NCI-H2081 (cell line): ENCODE data around the gene SLIT1.

ENCODE experiments used
- DNase-seq, 2 experiments: peaks; one replicate each; lab custom pipeline; 2025; lab: John Stamatoyannopoulos, UW

Gene SLIT1

GRCh38 chr10:97023401-97024167 lies 162.2 kb downstream of the SLIT1 start:
- DNase-seq: no peak

DNA sequence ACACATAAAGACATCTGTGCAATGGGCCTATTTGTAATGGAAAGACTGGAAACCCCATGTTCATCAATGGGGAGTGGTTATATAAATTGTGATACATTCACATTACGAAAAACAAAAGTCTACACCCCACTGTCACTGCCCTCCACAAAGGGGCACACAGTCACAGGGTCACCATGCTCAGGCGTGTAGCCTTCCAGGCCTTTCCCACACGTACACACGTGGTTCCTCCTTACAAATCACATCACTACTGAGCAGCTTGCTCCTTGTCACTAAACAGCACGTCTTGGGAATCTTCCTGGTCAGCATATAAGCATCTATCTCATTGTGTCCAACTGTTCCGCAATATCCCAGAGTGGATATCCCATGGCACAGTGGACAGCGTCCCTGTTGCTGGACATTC lies 163.1 kb downstream of the SLIT1 start:
- no peak for DNase-seq

- DNase-seq: no peak
Observed at GRCh38 chr10:97020452-97021400, 165.0 kb downstream of the SLIT1 start.

- no peak for DNase-seq
Observed at GRCh38 chr10:97019213-97019844, 166.4 kb downstream of the SLIT1 start.

- no peak for DNase-seq
Observed at GRCh38 chr10:97018251-97019212, 167.2 kb downstream of the SLIT1 start.

- no peak for DNase-seq
Observed at GRCh38 chr10:97017474-97017903, 168.3 kb downstream of the SLIT1 start.

- DNase-seq: no peak
Observed at GRCh38 chr10:97016728-97017473, 168.9 kb downstream of the SLIT1 start.

GRCh38 chr10:97015240-97015639 lies 170.5 kb downstream of the SLIT1 start:
- DNase-seq: peak in 1 of 2 experiments; percentile 25

- no peak for DNase-seq
Observed at GRCh38 chr10:97013983-97014382, 171.8 kb downstream of the SLIT1 start.

DNA sequence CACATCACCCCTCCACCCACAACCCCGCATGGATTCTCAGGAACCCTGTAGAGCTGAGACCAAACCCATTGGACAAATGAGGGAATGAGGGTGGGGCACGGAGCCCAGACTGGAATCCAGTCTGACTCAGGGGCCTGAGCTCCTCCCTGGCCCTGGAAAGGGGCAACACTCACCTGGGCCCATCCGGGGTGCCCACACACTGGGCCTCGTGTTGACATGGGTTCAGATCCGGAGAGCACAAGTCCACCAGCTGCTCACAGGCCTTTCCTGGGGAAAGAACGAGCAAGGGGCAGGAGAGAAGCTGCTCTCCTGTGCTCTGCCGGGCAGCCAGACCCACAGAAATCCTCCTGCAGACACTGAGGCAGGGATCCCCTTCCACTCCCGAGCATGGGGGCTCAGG lies 172.2 kb downstream of the SLIT1 start:
- DNase-seq: no peak

GRCh38 chr10:97012470-97012869 lies 173.3 kb downstream of the SLIT1 start:
- DNase-seq: no peak

DNA sequence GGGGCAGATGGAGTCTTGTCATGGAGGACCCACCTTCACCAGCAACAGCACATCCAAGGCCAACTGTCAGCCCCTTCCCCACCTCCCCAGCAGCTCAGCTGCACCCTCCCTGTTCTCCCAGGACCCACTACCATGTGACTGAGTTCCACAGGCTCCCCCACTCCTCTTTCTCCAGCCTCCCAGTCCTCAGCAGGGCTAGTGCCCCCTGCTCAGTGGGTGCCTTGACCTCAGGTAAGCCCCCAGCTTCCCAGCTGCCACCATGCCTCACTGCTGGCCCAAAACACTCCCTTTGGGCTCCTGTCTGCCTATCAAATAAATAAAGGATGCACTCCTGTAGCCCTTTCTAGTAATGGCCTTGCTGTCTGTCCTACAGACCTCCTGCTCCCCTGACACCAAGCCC lies 174.4 kb downstream of the SLIT1 start:
- DNase-seq: no peak

DNA sequence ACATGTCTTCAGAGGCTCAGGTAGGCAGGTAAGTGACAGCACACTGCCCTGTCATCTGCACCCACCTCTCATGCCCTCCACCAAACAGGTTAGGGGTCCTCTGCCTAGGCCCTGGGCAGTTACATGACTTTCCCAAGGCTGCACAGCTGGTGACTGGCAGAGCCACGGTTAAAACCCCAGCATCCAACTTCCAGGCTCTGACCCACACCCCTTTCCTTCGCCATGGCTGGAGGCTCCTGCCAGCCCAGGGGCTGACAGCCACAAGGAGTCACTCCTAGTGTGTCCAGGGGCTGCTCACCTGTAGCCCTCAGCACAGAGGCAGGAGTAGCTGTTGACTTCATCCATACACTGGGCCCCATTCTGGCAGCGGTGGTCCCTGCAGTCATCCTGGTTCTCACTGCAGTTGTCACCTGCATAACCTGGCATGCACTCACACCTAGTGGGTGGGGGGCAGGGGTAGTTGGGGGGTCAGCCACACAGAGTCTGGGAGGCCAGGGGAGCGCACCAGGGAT lies 175.0 kb downstream of the SLIT1 start:
- DNase-seq: no peak

GRCh38 chr10:97007417-97007816 lies 178.3 kb downstream of the SLIT1 start:
- no peak for DNase-seq

DNA sequence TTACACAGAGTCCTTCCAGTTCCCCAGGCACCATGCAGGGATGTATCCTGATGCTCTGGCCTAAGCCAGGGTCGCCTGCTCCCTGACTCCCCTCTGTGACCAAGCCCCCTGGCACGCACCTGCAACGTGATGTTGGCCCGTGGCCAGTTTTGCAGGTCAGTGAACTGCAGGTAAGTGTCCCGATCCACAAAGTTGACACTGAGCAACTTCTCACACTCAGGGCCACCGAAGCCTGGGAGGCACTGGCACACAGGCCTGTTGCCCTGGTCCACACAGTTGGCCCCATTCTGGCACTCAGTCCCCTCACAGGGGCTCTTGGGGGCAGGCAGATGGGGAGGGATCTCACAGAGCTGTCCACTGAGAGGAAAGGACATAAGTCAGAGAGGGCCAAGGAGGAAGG lies 179.4 kb downstream of the SLIT1 start:
- DNase-seq: no peak

GRCh38 chr10:97005349-97005748 lies 180.4 kb downstream of the SLIT1 start:
- no peak for DNase-seq

GRCh38 chr10:97004591-97004990 lies 181.2 kb downstream of the SLIT1 start:
- no peak for DNase-seq

DNA sequence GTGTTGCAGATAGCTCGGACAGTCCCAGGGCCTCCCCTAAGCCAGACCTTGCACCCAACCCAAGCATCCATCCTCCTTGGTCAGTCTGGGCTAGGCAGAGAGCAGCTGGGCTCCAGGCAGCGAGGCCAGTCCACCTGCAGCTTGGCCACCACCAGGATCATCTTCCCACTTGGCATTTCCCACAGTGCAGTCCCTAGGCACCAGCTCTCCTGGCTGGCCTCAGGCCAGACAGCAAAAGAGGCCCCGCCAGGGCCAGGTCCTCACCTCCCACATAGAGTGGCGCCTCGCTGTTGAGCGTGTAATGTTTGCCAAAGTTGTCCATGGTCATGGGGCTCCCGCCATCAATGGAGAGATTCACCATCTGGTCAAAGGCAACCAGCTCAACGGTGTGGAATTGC lies 182.0 kb downstream of the SLIT1 start:
- no peak for DNase-seq

GRCh38 chr10:97003151-97003803 lies 182.5 kb downstream of the SLIT1 start:
- DNase-seq: no peak

DNA sequence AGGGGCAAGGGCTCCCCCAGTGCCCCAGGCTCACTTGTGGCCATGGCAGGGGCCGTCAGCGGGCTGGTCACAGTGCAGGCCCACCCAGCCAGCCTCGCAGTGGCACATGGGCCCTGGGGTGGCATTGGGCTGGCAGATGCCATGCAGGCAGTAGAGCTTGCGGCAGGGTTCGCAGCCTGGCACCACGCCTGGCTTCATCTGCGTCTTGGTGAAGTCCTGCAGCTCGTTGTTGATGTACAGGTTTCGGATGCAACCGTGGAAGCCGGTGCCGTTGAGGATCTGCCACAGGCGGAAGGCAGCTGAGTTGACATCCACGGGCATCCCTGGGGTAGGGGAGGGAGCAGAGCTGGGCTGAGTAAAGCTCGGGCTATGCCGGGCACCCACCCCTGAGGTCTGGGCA lies 183.1 kb downstream of the SLIT1 start:
- no peak for DNase-seq
